Lung (tissue), 12 donors: Measurements from ENCODE around the gene OLFM2. TPM values are rescaled to one million over a fixed set of nuclear protein-coding genes. Genes with fewer than 3 reads are reported as not detected.

Experiments
- ATAC-seq: fragments of 200-7000 bp; cut with Tn5 transposase; one replicate; pipeline ENCODE4 v1.9.1; 2020; ENCODE audit warnings: moderate number of reproducible peaks; ENCODE audit not compliant: insufficient read depth, low FRiP score
- DNase-seq, 3 donors: peaks; one replicate each; pipeline ENCODE4 v3.0.0-alpha.2; 2013 to 2017
- H3K27ac ChIP-seq, 2 donors: one replicate each; pipeline ENCODE4 v1.5.1; 2013; ENCODE audit warnings: mild to moderate bottlenecking in 2 of 2, moderate library complexity in 2 of 2, control low read depth in 1 of 2, inconsistent platforms in 1 of 2, low read depth in 1 of 2, low read length in 1 of 2
- H3K27me3 ChIP-seq, 3 donors: one replicate each; pipeline ENCODE4 v1.5.1; 2013; ENCODE audit warnings: low read length in 2 of 3; ENCODE audit not compliant: control insufficient read depth in 3 of 3, insufficient read depth in 3 of 3
- H3K36me3 ChIP-seq, 4 donors: one replicate each; pipeline ENCODE4 v1.5.1; 2013; ENCODE audit warnings: low read length in 4 of 4, mild to moderate bottlenecking in 1 of 4, moderate library complexity in 1 of 4; ENCODE audit not compliant: control insufficient read depth in 4 of 4, insufficient read depth in 4 of 4
- H3K4me1 ChIP-seq, 5 donors: one replicate each; pipeline ENCODE4 v1.5.1; 2013; ENCODE audit warnings: low read length in 5 of 5, mild to moderate bottlenecking in 2 of 5, moderate library complexity in 1 of 5; ENCODE audit not compliant: control insufficient read depth in 5 of 5, insufficient read depth in 5 of 5
- H3K4me3 ChIP-seq: one replicate; pipeline ENCODE4 v1.5.1; 2013; ENCODE audit warnings: mild to moderate bottlenecking, control low read depth, moderate library complexity
- H3K9ac ChIP-seq, 2 donors: one replicate each; pipeline ENCODE4 v1.5.1; 2013; ENCODE audit warnings: low read length in 2 of 2, control low read depth in 1 of 2; ENCODE audit not compliant: insufficient read depth in 1 of 2
- H3K9me3 ChIP-seq, 4 donors: one replicate each; pipeline ENCODE4 v1.5.1; 2013; ENCODE audit warnings: low read length in 3 of 4, mild to moderate bottlenecking in 1 of 4, moderate library complexity in 1 of 4; ENCODE audit not compliant: control insufficient read depth in 4 of 4, insufficient read depth in 3 of 4
- CTCF ChIP-seq: IDR thresholded peaks from 2 replicates; pipeline ENCODE4 v1.5.1; 2012; ENCODE audit warnings: mild to moderate bottlenecking; ENCODE audit errors: control extremely low read depth, extremely low read depth
- WGBS, 2 donors: extraction: QIAGEN DNeasy Blood & Tissue Kit; methylation state at CpG; one replicate each; pipeline ENCODE4 v1.1.7; 2013; 5-methylcytosine and 5-hydroxymethylcytosine counted together
- polyA plus RNA-seq, 2 donors: library from polyadenylated mRNA; stranded (reverse); fragments of 200-250 nt; gene quantifications; one replicate each; pipeline ENCODE4 v1.2.1, GENCODE V29; 2013
- total RNA-seq, 2 donors: library from RNA; depleted of rRNA in 1 of 2; stranded (reverse); fragments of >200 nt in 1 of 2; gene quantifications; one replicate each; pipeline ENCODE4 v1.2.1, GENCODE V29; 2014 to 2021
- donor health status: control.
- donor health status: control.
- donor health status: Bipolar disorder and iron deficiency.
- donor health status: healthy.
- donor health status: DM: yes; HTN: yes; CAD: no.

OLFM2 gene
- total and polyA plus RNA-seq, 4 donors, result 2.2 to 14.3 (median 8.8) TPM

- ATAC-seq (no peak), DNase-seq (no peak)
- WGBS, 2 donors, result 82 to 96% methylated on average over 1 of the region's 1 CpG
- no peaks in the 10 kb centered on the region for H3K4me1 ChIP-seq
- TF ChIP-seq CTCF, result no peak
- no peak overlapping the region for H3K27ac ChIP-seq
- H3K9me3 ChIP-seq, result peaks cover 0 to 2% (median 0%) of the 10 kb centered on the region in 4 donors
- no peaks in the 10 kb centered on the region for H3K36me3 ChIP-seq
- H3K27me3 ChIP-seq, result no peaks in the 10 kb centered on the region
- H3K4me3 ChIP-seq, result no peak overlapping the region
- no peak overlapping the region for H3K9ac ChIP-seq
These were observed 22.1 kb upstream of the OLFM2 start for GRCh38 chr19:9958379-9958821.

- H3K27ac ChIP-seq, result no peak overlapping the region
- no peaks in the 10 kb centered on the region for H3K27me3 ChIP-seq
- no peak for ATAC-seq
- no peaks in the 10 kb centered on the region for H3K36me3 ChIP-seq
- H3K4me3 ChIP-seq, result no peak overlapping the region
- 78 to 81% methylated on average over 3 of the region's 3 CpGs for WGBS, 2 donors
- peaks cover 0 to 2% (median 0%) of the 10 kb centered on the region in 4 donors for H3K9me3 ChIP-seq
- TF ChIP-seq CTCF, result no peak
- no peak for DNase-seq
- H3K4me1 ChIP-seq, result no peaks in the 10 kb centered on the region
- no peak overlapping the region for H3K9ac ChIP-seq
These were observed 20.6 kb upstream of the OLFM2 start for GRCh38 chr19:9956956-9957355.

DNA sequence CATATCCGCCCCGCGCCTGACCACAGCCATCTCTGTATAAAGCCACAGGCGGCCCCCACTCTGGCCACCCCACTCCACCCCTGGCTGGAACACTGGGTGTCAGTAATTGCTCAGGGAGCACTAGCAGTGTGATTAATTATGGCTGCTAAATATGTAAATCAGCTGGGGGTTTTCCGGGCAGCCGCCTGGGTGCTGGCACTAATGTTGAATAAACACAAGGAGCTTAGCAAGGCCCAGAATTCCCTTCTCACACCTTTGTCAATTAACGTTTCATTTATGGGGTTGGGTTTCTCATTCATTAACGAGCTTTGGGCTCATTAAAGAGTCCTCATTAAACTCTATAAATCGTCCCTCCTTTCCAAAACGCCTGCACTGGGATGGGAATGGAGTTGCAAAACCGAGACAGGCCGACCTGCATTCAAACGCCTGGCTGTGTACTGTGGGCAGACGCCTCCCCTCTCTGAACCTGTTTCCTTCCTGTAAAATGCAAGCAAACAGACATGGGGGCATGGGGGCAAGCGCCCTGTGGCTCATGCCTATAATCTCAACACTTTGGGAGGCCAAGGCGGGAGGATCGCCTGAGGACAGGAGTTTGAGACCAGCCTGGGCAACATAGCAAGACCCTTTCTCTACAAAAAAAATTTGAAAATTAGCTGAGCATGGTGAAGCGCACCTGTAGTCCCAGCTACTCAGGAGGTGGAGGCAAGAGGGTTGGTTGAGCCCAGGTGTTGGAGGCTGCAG is 17.7 kb upstream of the OLFM2 start:
- no peak overlapping the region for H3K9ac ChIP-seq
- H3K27me3 ChIP-seq, result no peaks in the 10 kb centered on the region
- no peak overlapping the region for H3K27ac ChIP-seq
- H3K4me1 ChIP-seq, result no peaks in the 10 kb centered on the region
- H3K36me3 ChIP-seq, result no peaks in the 10 kb centered on the region
- TF ChIP-seq CTCF, result no peak
- ATAC-seq, result no peak
- no peak overlapping the region for H3K4me3 ChIP-seq
- 68 to 75% methylated on average over 18 of the region's 18 CpGs for WGBS, 2 donors
- DNase-seq, result no peak
- H3K9me3 ChIP-seq, result peaks cover 0 to 2% (median 0%) of the 10 kb centered on the region in 4 donors
